ENCODE results near the gene PLD1.

The PLD1 gene

DNA sequence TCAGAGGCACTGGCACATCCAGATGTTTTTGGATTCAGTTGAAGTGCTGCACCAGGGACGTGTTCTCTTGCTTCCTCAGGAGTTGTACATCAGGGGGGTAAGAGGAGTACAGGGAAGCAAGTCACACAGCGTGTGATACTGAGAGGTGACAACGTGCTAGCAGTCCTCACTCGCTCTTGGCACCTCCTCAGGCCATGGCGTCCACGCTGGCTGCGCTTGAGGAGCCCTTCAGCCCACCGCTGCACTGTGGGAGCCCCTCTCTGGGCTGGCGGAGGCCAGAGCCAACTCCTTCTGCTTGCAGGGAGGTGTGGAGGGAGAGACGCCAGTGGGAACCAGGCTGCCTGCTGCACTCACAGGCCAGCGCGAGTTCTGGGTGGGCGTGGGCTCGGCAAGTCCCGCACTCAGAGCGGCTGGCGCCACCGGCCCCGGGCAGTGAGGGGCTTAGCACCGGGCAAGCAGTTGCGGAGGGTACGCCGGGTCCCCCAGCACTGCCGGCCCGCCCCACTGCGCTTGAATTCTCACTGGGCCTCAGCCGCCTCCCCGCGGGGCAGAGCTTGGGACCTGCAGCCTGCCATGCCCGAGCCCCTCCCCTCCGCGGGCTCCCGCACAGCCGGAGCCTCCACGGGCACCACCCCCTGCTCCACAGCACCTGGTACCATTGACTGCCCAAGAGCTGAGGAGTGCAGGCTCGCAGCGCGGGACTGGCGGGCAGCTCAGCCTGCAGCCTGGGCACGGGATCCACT, 64.5 kb downstream of the PLD1 start:
- DNase-seq (ENCODE audit: extremely low spot score) = no peak
- POLR2A ChIA-PET = no interaction called here
- CTCF ChIA-PET = interaction anchor here (1.0 to 1.4 kb wide), 6 partner anchors 10 to 56 kb away, joined by 3 to 7 read pairs (median 4); no protein-coding TSS in a partner anchor
- no peak for TF ChIP-seq CTCF (IDR thresholded peaks at IDR 0.05; ENCODE audit: control extremely low read depth, extremely low read depth, low read depth, missing control alignments)

DNA sequence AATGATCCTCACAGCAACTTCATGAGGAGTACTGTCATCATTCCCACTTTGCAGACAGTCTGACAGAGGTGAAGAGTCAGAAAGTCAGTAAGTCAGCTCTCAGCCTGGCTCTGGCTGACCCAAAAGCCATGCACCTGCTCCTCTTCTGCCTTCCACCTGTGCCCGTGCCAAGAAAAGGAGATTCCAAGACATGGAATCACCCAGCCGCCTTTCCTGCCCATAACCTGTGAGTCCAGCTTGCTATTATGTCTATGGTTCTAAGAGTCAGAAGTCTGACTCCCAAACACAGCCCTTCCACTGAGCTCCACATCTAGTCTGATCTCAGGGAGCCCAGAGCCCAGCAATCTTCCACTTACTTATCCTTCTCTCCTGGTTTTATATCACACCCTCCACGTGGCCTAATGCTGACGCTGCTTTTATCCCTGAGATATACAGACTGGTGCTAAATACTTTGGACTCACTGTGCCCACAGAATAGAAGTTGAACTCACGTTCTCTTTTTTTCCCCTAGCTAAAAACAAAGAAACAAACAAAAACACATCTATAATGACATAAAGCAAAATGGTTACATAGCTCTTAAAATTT, 66.0 kb downstream of the PLD1 start:
- TF ChIP-seq CTCF (IDR thresholded peaks at IDR 0.05; ENCODE audit: control extremely low read depth, extremely low read depth, low read depth, missing control alignments) = no peak
- ChIA-PET POLR2A (interaction anchor here (0.6 kb wide), 1 partner anchor 894 kb away, joined by 3 read pairs; no protein-coding TSS in a partner anchor), CTCF (interaction anchor here (1.0 to 3.5 kb wide), 4 partner anchors 9 to 28 kb away, joined by 3 to 16 read pairs (median 4); no protein-coding TSS in a partner anchor)
- DNase-seq (ENCODE audit: extremely low spot score) = no peak

- no peak for TF ChIP-seq CTCF (IDR thresholded peaks at IDR 0.05; ENCODE audit: control extremely low read depth, extremely low read depth, low read depth, missing control alignments)
- ChIA-PET POLR2A (no interaction called here), CTCF (interaction anchor here (0.7 to 3.5 kb wide), 3 partner anchors 10 to 29 kb away, joined by 3 to 16 read pairs (median 3); no protein-coding TSS in a partner anchor)
- DNase-seq (ENCODE audit: extremely low spot score) = no peak
These were observed 66.7 kb downstream of the PLD1 start for GRCh38 chr3:171743327-171744157.

DNA sequence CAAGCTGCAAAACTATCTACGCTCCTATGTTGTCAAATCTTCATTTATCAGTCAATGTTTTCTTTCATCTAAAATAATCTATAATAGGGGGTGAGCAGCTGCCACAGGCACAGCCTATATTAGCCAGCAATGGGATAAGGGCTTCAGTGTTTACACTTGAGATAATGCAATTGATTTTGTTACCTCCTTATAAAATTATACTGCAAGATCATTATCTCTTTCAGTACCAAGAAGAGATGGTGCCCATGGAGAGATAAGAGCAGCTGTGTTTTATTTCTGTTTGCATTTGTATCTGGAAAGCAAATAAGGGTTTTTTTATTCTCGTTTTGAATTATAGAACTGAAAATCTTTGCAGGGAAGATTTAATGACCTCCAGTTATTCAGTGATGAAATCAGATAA, 68.9 kb downstream of the PLD1 start:
- ChIA-PET POLR2A (no interaction called here), CTCF (interaction anchor here (1.1 to 1.8 kb wide), 2 partner anchors 12 to 21 kb away, joined by 3 to 6 read pairs; no protein-coding TSS in a partner anchor)
- no peak for TF ChIP-seq CTCF (IDR thresholded peaks at IDR 0.05; ENCODE audit: control extremely low read depth, extremely low read depth, low read depth, missing control alignments)
- no peak for DNase-seq (ENCODE audit: extremely low spot score)

- no peak for TF ChIP-seq CTCF (IDR thresholded peaks at IDR 0.05; ENCODE audit: control extremely low read depth, extremely low read depth, low read depth, missing control alignments)
- POLR2A ChIA-PET = no interaction called here
- DNase-seq (ENCODE audit: extremely low spot score) = no peak
- CTCF ChIA-PET = interaction anchor here (0.6 to 1.1 kb wide), 2 partner anchors 16 to 147 kb away, joined by 3 to 4 read pairs; no protein-coding TSS in a partner anchor
These were observed 73.7 kb downstream of the PLD1 start for GRCh38 chr3:171736556-171736955.

DNA sequence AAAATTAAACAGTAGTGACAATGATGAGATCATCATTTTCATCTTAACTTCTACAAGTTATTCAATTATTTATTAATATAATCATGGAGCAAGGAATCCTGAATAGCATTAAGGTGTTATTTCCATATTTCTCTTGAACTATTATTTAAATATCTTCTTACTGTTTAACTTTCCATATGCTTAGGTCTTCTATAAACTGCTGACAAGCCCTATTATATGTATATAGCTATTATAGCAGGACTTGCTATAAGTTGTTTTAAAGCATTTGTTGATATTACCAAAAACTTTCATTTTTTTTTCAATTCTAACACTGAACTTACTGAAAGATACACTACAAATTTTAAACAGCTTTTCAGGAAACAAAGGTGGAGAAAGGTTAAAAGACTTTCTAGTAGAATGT, 76.7 kb downstream of the PLD1 start:
- ChIA-PET CTCF (interaction anchor here (1.0 kb wide), 1 partner anchor 11 kb away, joined by 4 read pairs; no protein-coding TSS in a partner anchor), POLR2A (no interaction called here)
- TF ChIP-seq CTCF (IDR thresholded peaks at IDR 0.05; ENCODE audit: control extremely low read depth, extremely low read depth, low read depth, missing control alignments) = no peak
- DNase-seq (ENCODE audit: extremely low spot score) = no peak

Data from GM10248 (cell line).